ENCODE data around the gene LRRC8B. TPM values are rescaled to one million over a fixed set of nuclear protein-coding genes. Genes with fewer than 3 reads are reported as not detected.

LRRC8B gene
- total and polyA plus RNA-seq, 2 of the 13 experiments (the other 11 are each of a cell fraction or from before 2014, with no cell fraction given) = 4.9 to 7.6 TPM

DNA sequence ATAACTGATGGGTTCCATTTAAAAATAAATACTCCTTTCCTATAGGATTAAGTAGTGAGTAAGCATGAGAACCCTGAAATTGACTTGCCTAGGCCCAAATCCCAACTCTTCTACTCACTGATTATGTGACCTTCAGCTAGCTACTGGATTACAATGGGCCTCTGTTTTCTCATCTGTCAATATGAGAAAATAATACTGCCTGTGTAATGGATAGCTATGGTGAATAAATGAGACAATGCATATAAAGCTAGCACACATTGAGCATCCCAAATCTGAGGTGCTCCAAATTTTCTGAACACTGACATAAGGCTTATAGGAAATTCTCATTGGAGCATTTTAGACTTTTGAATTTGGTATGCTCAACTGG, 103.0 kb downstream of the LRRC8B start:
- intact Hi-C loops (cut with micrococcal nuclease; ENCODE audit: unreplicated experiment) = no loop called here
- POLR2A ChIA-PET = no interaction called here

GRCh38 chr1:89629146-89629545, 104.5 kb downstream of the LRRC8B start:
- POLR2A ChIA-PET = no interaction called here
- H3K9me3 ChIP-seq (ENCODE audit: low read length) = no peaks in the 10 kb centered on the region
- H3K27me3 ChIP-seq (ENCODE audit: control insufficient read depth in 1 of 2, insufficient read depth in 2 of 2, low read length in 2 of 2) = peaks cover 0 to 30% of the 10 kb centered on the region in 2 experiments; a peak in 4 of 5 replicates
- H3K4me1 ChIP-seq (ENCODE audit: insufficient read depth, low read length) = peaks cover 27% of the 10 kb centered on the region
- no peaks in the 10 kb centered on the region for H3K36me3 ChIP-seq (replicated peaks in 1 of 2; ENCODE audit: control insufficient read depth in 1 of 2, insufficient read depth in 2 of 2, low read length in 2 of 2)
- in situ Hi-C loops (cut with HindIII; ENCODE audit: extremely low pct_ligation_motif_present, low pct_unique_long_range_greater_than_20kb) = no loop called here
- no peak for ATAC-seq
- WGBS (ENCODE audit: low lambda C conversion rate) = 30% methylated on average over 2 of the region's 2 CpGs
- TF ChIP-seq IRX3 (CRISPR knock-in tag; IDR thresholded peaks at IDR 0.05; ENCODE audit: borderline replicate concordance, low read depth) = no peak
- TF ChIP-seq PREB (CRISPR knock-in tag; IDR thresholded peaks at IDR 0.05) = no peak
- TF ChIP-seq SMAD3 (CRISPR knock-in tag; IDR thresholded peaks at IDR 0.05) = no peak
- no peak for TF ChIP-seq AGO2 (optimal IDR thresholded peaks at IDR 0.05; ENCODE audit: low read depth, low read length)
- TF ChIP-seq HNF4G (IDR thresholded peaks at IDR 0.05; ENCODE audit: borderline replicate concordance, low read depth, low read length) = no peak
- TF ChIP-seq HNF4G (CRISPR knock-in tag; IDR thresholded peaks at IDR 0.05; ENCODE audit: borderline replicate concordance, low read depth) = no peak
- no peak for TF ChIP-seq GABPA (IDR thresholded peaks at IDR 0.05; ENCODE audit: low read depth, low read length)
- no peak for TF ChIP-seq GABPA (CRISPR knock-in tag; IDR thresholded peaks at IDR 0.05; ENCODE audit: low read depth)
- no peak for TF ChIP-seq ZNF83 (CRISPR knock-in tag; IDR thresholded peaks at IDR 0.05; ENCODE audit: borderline replicate concordance)
- no peak for TF ChIP-seq ATAD3A (CRISPR knock-in tag; IDR thresholded peaks at IDR 0.05)
- TF ChIP-seq MXD1 (CRISPR knock-in tag; IDR thresholded peaks at IDR 0.05) = no peak
- no peak overlapping the region for H3K27ac ChIP-seq (ENCODE audit: extremely low read length, insufficient read depth, low read length)
- no peak overlapping the region for H3K9ac ChIP-seq (ENCODE audit: insufficient read depth, low read depth, low read length)
- intact Hi-C loops (cut with micrococcal nuclease; ENCODE audit: unreplicated experiment) = no loop called here
- FAIRE-seq = no peak
- H3K4me2 ChIP-seq (ENCODE audit: low read depth, low read length) = no peak overlapping the region
- no TSS peak for BruUV-seq (replicated peaks)
- CTCF ChIA-PET (ENCODE audit: low intra/inter-chr PET ratio, low total read pairs) = no interaction called here
- no peak overlapping the region for H2AFZ ChIP-seq (ENCODE audit: low read length)
- no peak overlapping the region for H3K4me3 ChIP-seq (replicated peaks in 1 of 3; ENCODE audit: insufficient read depth in 1 of 3, low read depth in 2 of 3, low read length in 3 of 3)
- DNase-seq (ENCODE audit: low spot score) = no peak
- no peaks in the 10 kb centered on the region for H4K20me1 ChIP-seq (ENCODE audit: insufficient read depth, low read length)
- H3K79me2 ChIP-seq (ENCODE audit: insufficient read depth, low read length) = no peaks in the 10 kb centered on the region

More for the DNA sequence above, 103.0 kb downstream of the LRRC8B start:
- Histone ChIP-seq H3K4me1 (ENCODE audit: insufficient read depth, low read length) (peaks cover 17% of the 10 kb centered on the region), H3K4me3 (replicated peaks in 1 of 3; ENCODE audit: insufficient read depth in 1 of 3, low read depth in 2 of 3, low read length in 3 of 3) (no peak overlapping the region), H3K27me3 (ENCODE audit: control insufficient read depth in 1 of 2, insufficient read depth in 2 of 2, low read length in 2 of 2) (peaks cover 0 to 18% of the 10 kb centered on the region in 2 experiments; a peak in 4 of 5 replicates), H3K9ac (ENCODE audit: insufficient read depth, low read depth, low read length) (no peak overlapping the region), H2AFZ (ENCODE audit: low read length) (no peak overlapping the region), H3K79me2 (ENCODE audit: insufficient read depth, low read length) (no peaks in the 10 kb centered on the region), H3K4me2 (ENCODE audit: low read depth, low read length) (no peak overlapping the region), H4K20me1 (ENCODE audit: insufficient read depth, low read length) (no peaks in the 10 kb centered on the region), H3K36me3 (replicated peaks in 1 of 2; ENCODE audit: control insufficient read depth in 1 of 2, insufficient read depth in 2 of 2, low read length in 2 of 2) (no peaks in the 10 kb centered on the region), H3K9me3 (ENCODE audit: low read length) (no peaks in the 10 kb centered on the region), H3K27ac (ENCODE audit: extremely low read length, insufficient read depth, low read length) (no peak overlapping the region)
- CTCF ChIA-PET (ENCODE audit: low intra/inter-chr PET ratio, low total read pairs) = no interaction called here
- peak; percentile 34 for DNase-seq (ENCODE audit: low spot score)
- in situ Hi-C loops (cut with HindIII; ENCODE audit: extremely low pct_ligation_motif_present, low pct_unique_long_range_greater_than_20kb) = no loop called here
- ATAC-seq = no peak; the same call in 2 of the 3 replicates
- no peak for TF ChIP-seq CBFB (CRISPR knock-in tag; IDR thresholded peaks at IDR 0.05)
- no peak for TF ChIP-seq YY1 (IDR thresholded peaks at IDR 0.05; ENCODE audit: insufficient read depth, insufficient replicate concordance, low read depth, low read length)
- peak; percentile 21; the same call in 1 of the 2 replicates for TF ChIP-seq ARID3A (IDR thresholded peaks at IDR 0.05; ENCODE audit: low read depth, low read length)
- TF ChIP-seq ZC3H13 (CRISPR knock-in tag; IDR thresholded peaks at IDR 0.05) = no peak
- no peak for FAIRE-seq
- BruUV-seq (replicated peaks) = no TSS peak
